SK-N-MC (cell line): Measurements from ENCODE around the gene CHCHD5.
"Not testable (repeated sequence)": the region's sequence is repeated elsewhere in the genome, so short reads cannot be mapped to it uniquely, and the experiment has no call there.

Experiments used
- EZH2 ChIP-seq: fragments of 200-600 bp; sonication (generic); IDR thresholded peaks from one replicate; pipeline ENCODE4 v1.6.1; 2017; ENCODE audit warnings: antibody characterized with exemption
- POLR2AphosphoS5 ChIP-seq: IDR thresholded peaks from 2 replicates; pipeline ENCODE4 v1.6.1; 2012; ENCODE audit warnings: mild to moderate bottlenecking, low read depth, low read length, borderline replicate concordance

DNA sequence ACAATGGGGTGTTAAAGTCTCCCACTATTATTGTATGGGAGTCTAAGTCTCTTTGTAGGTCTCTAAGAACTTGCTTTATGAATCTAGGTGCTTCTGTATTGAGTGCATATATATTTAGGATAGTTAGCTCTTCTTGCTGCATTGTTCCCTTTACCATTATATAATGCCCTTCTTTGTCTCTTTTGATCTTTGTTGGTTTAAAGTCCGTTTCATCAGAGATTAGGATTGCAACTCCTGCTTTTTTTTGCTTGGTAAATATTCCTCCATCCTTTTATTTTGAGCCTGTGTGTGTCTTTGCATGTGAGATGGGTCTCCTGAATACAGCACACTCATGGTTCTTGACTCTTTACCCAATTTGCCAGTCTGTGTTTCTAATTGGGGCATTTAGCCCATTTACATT is 27.9 kb downstream of the CHCHD5 start:
- not testable (repeated sequence) for TF ChIP-seq POLR2AphosphoS5, EZH2
